ENCODE measurements around the gene SAFB2.

The SAFB2 gene

DNA sequence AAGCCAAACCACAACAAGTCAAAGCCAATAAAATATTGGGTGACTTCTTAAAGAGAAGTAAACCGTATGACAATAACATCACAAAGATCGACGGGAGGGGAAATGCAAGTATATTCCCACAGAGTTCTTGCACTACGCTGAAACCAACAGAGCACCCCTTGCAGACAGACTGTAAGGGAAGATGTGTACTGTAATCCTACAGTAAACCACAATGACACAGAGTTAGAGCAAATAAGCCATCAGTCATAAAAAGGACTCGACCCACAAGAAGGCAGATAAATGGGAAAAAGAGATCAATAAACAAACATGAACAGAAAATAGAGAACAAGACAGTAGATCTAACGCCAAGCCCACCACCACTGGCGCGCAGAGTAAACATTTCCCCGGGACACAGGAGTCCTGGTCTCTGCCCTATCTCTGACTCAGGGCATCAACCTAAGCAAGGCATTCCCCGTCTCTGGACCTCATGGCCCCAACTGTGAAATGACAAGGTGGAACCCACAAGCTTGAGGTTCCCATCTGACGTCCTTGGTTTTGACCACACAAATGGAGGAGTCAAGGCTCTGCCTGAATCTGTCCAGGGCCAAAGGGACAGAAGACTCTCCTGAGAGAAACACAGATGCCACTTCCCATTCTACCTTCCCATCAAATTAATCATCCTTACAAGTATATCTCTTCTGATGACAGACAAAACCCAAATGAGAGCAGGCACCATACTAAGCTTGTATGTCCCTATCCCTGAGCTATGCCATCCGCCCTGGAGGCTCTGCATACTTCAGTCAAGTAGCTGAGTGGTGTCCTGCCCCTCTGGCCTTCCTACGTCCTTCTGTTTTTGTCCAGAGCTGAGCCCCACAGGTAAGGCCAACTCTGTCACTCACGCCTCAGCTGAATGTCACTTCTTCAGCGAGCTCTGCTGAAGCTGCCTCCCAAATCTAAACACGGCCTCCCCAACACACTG is 15.0 kb downstream of the SAFB2 start:
- no peak for DNase-seq (ENCODE audit: low read depth, low spot score)

DNA sequence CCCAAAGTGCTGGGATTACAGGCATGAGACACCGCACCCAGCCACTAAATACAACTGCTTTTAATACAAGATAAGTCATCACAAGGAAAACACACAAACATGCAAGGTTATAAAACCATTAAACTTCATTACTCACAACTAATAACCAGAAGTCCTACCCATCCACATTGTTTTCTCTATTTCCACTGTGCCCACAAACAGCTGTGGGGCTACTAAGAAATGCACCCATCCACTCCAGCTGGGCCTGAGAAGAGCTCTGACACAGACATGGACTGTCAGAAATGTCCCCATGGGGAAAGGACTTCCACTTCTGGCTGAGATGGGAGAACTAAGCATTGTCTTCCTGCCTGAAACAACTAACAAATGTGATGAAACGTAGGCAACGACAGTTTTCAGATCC is 17.2 kb downstream of the SAFB2 start:
- DNase-seq (ENCODE audit: low read depth, low spot score): no peak

DNA sequence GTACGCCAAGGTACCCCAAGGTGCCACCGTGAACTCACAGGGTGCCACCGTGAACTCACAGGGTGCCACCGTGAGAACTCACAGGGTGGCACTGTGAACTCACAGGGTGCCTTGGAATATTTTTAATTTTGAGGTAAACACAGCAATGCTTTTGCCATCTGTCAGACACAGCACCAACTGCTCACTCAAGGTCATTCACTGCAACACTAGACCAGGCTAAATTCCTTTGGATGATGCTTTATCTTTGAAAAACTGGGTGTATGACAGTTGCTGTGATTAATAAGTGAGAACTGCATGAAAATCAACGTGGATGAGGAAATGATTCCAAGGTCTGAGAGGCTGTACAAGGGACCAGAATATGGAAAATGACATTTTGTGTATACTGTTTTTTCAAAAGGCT is 18.9 kb downstream of the SAFB2 start:
- DNase-seq (ENCODE audit: low read depth, low spot score): no peak

DNA sequence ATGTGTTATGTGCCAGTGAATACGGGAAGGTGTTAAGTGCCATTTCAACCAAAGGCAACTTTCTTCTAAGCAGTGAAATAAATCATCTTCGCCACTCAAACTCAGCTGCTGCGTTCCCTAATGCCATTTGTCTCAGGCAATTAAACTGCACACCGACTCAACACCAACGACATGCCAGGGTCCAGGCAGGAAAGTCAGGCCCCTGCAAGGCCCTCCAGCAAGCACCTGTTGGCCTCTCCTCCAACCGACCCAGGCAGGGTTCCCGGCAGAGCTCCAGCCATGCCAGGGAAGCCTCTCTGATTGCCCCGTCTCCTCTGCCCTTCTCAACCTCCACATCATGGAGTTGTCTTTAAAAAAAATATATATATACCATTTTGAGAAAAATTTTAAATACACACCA is 21.8 kb downstream of the SAFB2 start:
- DNase-seq (ENCODE audit: low read depth, low spot score): no peak

DNA sequence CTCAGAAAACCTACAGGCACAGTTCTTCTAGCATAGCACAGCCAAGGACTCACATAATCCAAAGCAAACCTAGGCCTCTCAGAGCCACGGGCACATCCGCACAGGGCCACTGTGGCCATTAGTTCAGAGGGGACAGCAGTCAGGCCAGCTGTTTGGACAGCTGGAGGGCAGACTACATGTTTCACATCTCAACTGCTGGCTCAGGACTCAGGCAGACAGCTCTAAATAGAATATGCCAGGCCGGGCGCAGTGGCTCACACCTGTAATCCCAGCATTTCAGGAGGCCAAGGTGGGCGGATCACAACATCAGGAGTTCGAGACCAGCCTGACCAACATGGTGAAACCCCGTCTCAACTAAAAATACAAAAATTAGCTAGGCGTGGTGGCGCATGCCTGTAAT is 26.8 kb downstream of the SAFB2 start:
- no peak for DNase-seq (ENCODE audit: low read depth, low spot score)

DNA sequence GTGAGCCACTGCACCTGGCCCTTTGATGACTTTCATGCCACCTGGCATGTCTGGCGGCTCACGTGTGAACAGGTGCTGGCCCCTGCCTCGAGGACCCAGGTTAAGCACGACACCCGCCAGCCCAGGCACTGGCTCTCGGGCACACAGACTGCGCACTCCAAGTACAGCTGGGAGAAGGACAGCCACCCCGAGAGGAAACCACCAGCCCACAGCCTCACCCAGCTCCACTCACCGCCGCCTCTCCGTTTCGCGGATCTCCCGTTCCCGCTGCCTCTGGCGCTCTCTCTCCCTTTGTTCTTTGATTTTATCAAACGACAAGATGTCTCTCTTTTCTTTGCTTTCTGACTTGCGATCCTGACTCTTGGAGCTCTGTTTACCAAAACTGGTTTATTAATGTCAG is 27.4 kb downstream of the SAFB2 start:
- no peak for DNase-seq (ENCODE audit: low read depth, low spot score)

DNA sequence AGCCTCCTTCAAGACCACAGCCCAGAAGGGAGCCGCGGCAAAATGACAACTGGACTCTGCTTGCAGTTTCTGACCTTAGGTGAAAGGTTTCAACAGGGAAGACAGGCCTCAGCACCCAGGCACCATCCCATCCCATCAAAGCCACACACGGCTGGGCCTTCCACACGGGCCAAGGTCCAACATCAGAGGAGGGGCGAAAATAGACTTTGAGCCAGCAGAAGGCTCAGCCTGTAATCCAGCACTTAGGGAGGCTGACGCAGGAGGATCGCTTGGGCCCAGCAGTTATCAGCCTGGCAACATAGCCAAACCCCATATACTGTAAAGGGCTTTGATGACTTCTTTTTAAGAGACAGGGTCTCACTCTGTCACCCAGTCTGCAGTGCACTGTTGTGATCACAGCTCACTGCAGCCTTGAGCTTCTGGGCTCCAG is 28.0 kb downstream of the SAFB2 start:
- DNase-seq (ENCODE audit: low read depth, low spot score): no peak

DNA sequence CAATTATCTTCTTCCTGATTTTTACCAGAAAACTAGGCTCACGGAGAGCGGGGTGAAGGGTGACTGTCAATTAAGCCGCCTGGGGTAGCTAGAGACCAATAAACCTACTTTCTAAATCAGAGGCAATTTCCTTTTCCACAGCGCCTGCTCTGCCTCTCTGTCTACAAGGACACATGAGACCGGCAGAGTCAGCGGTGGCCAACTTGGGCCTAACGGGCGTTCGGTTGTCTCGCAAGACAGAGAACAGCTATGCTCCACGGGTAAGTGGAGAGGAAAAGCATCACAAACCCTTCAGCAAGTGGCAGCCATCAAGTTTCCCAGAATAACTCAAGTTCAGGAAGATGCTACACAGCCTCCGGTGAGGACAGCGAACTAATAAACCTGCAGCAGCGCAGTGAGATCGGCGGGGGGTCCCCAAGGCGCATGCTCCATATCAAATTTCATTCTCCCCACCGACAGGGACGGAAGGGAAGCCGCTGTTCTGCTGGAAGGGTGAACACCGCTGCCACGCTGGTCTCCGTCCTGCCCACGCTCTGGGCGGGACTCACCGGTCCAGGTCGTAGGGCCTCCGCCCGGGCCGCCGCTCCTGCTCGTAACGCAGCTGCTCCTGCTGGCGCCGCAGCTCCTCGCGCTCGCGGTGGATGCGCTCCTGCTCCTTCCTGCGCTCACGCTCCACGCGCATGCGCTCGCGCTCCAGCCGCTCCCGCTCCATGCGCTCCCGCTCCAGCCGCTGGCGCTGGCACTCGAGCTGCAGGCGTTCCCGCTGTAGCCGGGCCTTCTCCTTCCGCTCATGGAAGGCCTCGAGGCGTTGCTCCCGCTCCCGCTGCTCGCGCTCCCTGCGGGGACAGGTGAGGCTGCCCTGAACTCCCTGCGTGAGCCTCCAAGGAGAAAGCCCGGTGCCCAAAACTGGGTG is 29.0 kb downstream of the SAFB2 start:
- DNase-seq (ENCODE audit: low read depth, low spot score): no peak

DNA sequence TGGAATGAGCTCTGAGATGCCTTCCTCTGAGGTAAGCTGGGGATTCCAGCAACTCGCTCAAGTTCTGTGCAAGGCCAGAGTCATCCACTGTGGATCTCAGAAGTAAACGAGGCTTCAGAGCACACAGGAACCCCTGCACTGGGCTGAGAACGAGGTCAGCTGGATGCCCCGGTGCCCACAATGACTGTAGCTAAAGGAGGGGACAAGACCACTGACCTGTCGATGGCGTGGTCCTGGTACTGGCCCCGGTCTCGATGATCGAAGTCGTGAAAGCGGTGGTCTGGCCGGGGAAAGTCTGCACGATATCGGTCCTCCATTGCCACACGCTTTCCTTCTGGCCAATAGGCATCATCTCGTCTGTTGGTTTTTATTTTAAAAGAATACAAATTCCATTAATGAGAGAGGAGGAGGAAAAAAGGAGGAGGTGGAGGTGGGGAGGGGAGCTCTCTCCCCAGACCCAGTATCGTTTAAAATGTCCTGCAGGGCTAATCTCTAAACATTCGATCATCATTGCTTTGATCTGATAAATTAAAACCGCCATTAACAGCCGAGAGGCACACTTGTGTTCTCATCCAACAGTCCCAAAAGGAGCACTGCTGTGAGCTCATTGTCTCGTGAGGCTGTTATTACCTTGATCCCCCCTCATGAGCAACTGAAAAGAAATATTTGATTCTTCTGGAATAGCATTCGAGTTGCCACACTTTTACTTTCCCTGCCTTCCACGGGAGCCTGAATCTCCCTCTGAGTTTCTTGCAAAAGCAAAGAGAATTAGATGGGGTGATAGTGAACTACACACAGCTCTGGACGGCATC is 29.8 kb downstream of the SAFB2 start:
- no peak for DNase-seq (ENCODE audit: low read depth, low spot score)

DNA sequence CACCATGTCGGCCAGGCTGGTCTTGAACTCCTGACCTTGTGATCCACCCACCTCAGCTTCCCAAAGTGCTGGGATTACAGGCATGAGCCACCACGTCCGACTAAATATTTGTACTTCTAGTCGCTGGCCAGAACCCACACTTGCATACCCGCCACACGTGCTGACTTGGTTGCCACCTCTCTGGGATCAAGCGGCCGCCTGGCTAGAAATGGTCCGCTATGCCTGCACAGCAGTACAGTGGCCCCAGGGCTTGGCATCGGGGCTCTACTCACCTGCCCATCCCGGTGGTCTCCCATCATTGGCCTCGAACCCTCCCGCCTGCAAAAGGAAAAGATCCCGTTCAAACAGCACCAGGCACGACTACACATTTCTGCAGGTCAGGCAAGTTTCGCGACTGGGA is 31.1 kb downstream of the SAFB2 start:
- DNase-seq (ENCODE audit: low read depth, low spot score): no peak

DNA sequence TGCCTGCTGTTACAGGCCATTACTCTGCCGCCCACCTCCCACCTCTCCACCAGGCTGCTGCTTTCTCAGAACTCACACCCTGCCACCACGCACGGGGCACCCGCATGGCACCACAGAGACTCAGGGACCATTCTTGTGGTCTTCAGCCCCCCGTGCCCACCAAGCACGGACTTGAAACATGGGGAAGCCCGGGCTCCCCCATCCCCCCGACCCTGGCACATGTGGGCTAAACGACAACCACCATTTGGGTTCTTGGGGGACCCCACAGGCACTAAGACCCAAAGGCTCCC is 31.8 kb downstream of the SAFB2 start:
- DNase-seq (ENCODE audit: low read depth, low spot score): no peak

DNA sequence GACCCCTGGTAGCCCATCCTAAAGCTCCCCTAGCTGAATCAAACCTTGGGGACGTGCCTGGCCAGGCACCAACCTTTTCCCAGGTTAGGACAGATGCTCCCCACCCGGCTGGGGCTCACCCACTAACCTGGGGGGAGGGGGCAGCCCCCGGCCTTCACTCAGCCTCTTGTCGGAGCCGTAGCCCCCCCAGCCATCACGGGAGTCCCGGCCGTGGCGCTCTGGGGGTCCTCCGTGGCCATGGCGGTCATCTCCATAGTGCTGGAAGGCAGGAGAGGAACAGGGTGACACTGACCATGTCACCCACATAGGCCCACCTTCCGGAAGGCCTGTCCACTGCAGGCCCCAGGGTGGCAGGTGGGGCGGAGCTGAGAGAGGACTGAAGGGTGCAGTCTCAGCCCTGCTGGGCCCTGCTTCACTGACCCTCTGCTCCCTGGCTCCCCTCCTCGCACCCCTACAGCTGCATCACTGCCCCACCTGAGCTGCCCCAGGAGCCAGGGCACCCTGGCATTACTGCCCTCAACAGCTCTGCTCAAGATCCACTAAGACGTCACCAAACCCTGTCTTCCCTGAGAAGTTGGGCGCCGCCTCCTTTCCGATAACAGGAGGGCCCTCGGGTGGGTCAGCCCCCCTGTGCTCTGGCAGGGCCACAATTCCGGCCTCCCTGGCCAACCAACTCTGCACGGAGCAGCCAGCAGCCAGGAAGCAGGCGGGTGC is 32.3 kb downstream of the SAFB2 start:
- DNase-seq (ENCODE audit: low read depth, low spot score): no peak

DNA sequence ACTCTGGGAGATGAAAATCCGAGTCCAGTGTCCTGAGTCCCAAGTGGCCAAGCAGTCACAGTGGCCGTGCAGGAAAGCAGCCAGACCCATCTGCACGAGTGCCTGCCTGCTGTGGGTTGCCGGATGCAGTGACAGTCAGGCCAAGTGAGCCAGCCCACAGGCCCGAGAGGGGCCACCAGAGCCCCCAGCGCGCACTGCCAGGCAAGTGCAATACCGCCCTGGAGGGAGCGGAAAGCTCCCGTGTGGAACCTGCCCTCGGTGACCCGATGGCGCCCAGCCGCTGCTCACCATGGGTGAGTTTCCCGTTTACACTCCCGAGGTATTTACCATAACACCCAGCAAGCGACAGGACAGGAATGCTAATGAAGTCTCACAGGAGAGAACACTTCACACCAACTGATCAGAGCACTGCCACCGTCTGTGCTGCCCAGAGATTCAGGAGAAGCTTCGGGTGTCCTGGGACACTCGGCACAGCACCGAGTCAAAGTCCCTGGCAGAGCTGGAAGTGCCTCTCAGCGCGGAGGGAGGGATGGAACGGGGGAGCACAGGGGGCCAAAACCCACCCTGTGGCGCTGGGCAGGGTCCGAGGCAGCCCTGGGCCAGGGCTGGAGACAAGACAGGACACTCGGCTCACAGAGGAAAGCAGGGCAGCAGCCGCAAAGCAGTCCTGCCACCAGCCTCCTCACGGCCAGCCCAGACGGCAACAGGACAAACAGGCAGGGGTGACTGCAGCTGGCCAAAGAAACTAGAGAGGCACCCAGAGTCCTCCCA is 33.5 kb downstream of the SAFB2 start:
- DNase-seq (ENCODE audit: low read depth, low spot score): peak; percentile 53

DNA sequence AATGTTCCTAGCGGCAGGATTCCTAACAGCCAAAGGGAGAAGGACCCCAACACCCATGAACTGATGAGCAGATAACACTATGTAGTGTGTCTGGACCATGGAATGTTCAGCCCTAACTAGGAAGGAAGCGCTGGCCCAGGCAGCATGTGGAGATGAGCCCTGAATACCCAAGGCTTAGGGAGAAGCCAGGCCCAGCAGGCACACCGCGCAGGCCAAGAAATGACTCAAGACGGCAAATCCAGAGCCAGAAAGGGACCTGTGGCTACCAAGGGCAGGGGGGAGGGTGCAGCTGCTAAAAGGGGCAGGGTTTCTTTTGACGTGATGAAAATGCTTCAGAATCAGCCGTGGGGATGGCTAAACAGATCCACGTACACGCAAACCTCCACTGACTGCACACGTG is 34.1 kb downstream of the SAFB2 start:
- peak; percentile 72 for DNase-seq (ENCODE audit: low read depth, low spot score)

DNA sequence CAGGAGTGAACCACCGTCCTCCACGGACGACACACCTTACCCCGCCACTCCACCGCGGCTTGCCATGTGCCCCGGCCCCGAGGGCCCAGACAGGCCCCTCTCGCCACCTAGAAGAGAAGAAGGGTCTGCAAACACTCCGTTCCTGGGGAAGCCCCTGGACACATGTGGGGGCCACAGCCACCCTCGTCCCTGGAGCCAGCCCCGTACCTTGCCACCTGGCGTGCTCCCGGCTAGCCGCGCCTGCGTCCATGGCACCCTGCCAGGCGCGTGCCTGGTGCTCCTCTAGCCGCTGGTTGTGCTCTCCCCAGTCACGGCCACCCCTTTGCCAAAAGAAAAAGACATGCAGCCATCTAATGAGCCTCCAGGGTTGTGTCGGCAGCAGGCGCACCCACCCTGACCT is 34.9 kb downstream of the SAFB2 start:
- no peak for DNase-seq (ENCODE audit: low read depth, low spot score)

DNA sequence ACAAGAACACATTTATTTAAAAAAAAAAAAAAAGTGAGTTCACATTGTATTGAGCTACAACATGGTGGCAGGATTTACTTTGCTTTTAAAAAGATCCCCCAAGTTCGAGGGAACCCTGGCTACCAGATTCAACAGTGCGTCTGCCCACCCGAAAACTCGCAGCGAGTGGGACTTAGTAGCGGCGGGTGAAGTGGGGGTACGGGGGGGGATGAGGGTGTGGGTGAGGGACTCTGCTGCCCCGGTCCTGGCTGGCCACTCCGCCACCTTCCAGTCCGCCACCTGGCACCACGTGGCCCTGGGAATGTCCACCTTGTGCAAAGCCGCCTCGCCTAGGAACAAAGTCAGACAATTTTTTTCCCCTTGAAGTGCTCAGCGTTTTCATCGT is 35.5 kb downstream of the SAFB2 start:
- no peak for DNase-seq (ENCODE audit: low read depth, low spot score)

DNA sequence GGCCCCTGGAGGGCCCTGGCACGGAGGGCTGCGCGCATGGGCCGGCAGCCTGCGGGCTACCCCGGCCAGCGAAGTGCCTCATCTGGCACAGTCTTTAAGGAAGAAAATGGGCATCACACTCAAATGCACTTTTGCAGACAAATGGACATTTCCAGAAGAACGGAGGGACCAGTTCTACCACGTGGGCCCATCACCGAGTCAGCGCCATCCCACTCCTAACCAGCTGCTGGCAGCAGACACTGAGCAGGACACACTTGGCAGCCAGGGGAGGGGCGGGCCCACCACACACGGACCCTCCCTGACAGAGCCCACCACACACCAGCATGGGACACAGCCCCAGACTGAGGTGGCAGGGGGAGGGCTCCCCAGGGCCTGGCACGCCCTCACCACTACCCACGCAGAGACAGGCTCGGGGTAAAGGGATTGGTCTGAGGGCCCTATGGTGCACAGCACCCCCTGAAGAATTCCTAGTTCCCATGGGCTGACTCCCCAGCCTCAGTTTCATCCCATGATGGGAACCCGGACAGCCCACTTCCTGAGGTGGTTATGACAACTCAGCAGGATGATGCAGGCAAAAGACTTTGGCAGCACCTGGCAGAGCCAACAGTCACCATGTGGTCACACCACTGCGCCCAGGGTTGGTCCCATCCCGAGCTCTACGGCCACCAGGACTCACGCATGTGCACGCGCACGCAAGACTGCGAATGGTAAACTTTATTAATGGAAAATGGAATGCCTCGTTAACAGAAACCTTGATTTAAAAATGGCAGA is 36.1 kb downstream of the SAFB2 start:
- no peak for DNase-seq (ENCODE audit: low read depth, low spot score)

DNA sequence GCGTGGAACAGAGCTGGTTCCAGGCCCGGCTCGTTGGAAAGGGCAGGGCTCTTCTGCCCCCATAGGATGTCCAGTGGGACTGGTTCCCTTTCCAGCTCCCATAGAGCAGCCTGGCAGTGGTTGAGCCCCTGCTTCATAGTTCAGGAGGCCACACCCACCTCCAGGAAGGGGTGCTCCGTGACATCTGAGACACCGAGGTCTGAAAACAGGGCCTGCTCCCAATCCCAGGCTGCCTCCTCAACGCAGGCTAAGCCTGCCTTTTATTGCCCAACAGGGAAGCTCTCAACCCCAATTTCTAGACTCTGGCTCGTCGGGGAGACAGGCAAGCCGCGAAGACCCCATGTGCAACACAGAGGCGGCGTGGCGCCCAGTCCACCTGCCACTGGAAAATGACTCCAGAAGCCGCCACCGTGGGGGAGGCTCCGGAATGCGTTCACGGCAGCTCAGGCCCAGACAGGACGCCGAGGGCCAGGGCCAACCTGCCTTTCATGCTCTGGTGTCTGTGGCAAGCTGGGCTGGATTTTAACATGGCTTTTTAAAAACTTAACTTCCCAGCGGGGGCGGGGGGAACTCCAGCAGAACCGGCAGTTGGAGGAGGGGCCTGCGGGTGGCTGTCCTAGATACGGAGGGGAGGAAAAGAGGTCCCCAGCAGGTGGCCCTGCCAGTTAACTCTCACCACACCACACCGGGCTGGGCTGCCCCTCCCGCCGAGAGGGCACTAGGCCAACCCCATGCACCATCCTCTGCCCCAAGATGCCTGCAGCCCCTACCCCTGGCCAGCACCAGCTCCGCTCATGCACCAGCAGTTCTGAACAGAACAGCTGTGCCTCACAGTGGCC is 36.9 kb downstream of the SAFB2 start:
- peak; percentile 56 for DNase-seq (ENCODE audit: low read depth, low spot score)

DNA sequence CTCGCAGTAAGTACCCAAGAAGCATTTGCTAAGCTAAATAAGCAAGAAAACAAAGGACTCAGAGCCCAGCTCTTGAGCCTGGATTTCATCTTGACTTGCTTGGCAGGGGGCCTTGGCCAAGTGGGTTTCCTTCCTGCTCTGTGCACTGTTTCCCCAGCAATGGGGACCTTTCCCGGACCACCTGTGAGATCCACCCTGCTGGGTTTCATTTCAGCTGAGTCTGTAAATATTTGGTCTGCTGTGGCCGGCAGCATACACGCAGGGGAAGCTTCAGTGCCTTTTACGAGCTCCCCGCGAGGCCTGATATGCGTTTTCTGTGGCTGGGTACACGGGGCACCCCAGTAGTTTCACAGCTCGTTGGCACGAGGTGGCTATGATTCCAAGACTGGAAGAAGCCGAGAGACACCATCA is 42.4 kb downstream of the SAFB2 start:
- no peak for DNase-seq (ENCODE audit: low read depth, low spot score)

All from astrocyte of the hippocampus (primary cell).